Activated naive CD8-positive, alpha-beta T cell treated with anti-CD3 and anti-CD28 coated beads, Interleukin-2, amount 50 U/mL, for 24 hours (primary cell): ENCODE results near the gene ABCF2.

Experiments used
- ATAC-seq: fragments of 150-1000 bp; cut with Tn5 transposase; one replicate; pipeline ENCODE4 v1.10.0; 2021
- DNase-seq: peaks from one replicate; pipeline ENCODE4 v3.0.0; 2021
- H3K27ac Mint-ChIP-seq: one replicate; pipeline ENCODE4 v1.8.0; 2021; ENCODE audit warnings: mild to moderate bottlenecking, mixed read lengths
- H3K27me3 Mint-ChIP-seq: one replicate; pipeline ENCODE4 v1.8.0; 2021; ENCODE audit warnings: mixed read lengths
- H3K36me3 Mint-ChIP-seq: one replicate; pipeline ENCODE4 v1.8.0; 2021; ENCODE audit warnings: low read depth, mixed read lengths
- H3K4me1 Mint-ChIP-seq: one replicate; pipeline ENCODE4 v1.8.0; 2021; ENCODE audit warnings: mixed read lengths
- H3K4me3 Mint-ChIP-seq: one replicate; pipeline ENCODE4 v1.8.0; 2021; ENCODE audit warnings: mild to moderate bottlenecking, moderate library complexity, mixed read lengths
- H3K9me3 Mint-ChIP-seq: one replicate; pipeline ENCODE4 v1.8.0; 2021; ENCODE audit warnings: mixed read lengths

The ABCF2 gene

GRCh38 chr7:151229249-151229648, 2.2 kb upstream of the ABCF2 start:
- H3K9me3 Mint-ChIP-seq = no peaks in the 10 kb centered on the region
- H3K36me3 Mint-ChIP-seq = peaks cover 31% of the 10 kb centered on the region
- H3K27ac Mint-ChIP-seq = no peak overlapping the region
- ATAC-seq (no peak), DNase-seq (no peak)
- H3K4me3 Mint-ChIP-seq = no peak overlapping the region
- peaks cover 57% of the 10 kb centered on the region for H3K4me1 Mint-ChIP-seq
- no peaks in the 10 kb centered on the region for H3K27me3 Mint-ChIP-seq

GRCh38 chr7:151228024-151228866, 1.2 kb upstream of the ABCF2 start:
- Mint-ChIP-seq H3K27me3 (no peaks in the 10 kb centered on the region), H3K4me3 (peak overlapping the region; percentile 91), H3K36me3 (peaks cover 33% of the 10 kb centered on the region), H3K9me3 (no peaks in the 10 kb centered on the region), H3K27ac (peak overlapping the region; percentile 96), H3K4me1 (peaks cover 47% of the 10 kb centered on the region)
- DNase-seq (no peak), ATAC-seq (no peak)

GRCh38 chr7:151226560-151226874, 488 bp downstream of the ABCF2 start:
- Mint-ChIP-seq H3K27me3 (no peaks in the 10 kb centered on the region), H3K4me1 (peaks cover 36% of the 10 kb centered on the region), H3K27ac (peak overlapping the region; percentile 96), H3K36me3 (peaks cover 39% of the 10 kb centered on the region), H3K9me3 (no peaks in the 10 kb centered on the region), H3K4me3 (peak overlapping the region; percentile 91)
- ATAC-seq (no peak), DNase-seq (no peak)

GRCh38 chr7:151225948-151226510, 976 bp downstream of the ABCF2 start:
- DNase-seq (no peak), ATAC-seq (no peak)
- Mint-ChIP-seq H3K4me1 (peaks cover 32% of the 10 kb centered on the region), H3K4me3 (peak overlapping the region; percentile 91), H3K36me3 (peaks cover 41% of the 10 kb centered on the region), H3K27ac (peak overlapping the region; percentile 96), H3K27me3 (no peaks in the 10 kb centered on the region), H3K9me3 (no peaks in the 10 kb centered on the region)

GRCh38 chr7:151223728-151224127, 3.3 kb downstream of the ABCF2 start:
- Mint-ChIP-seq H3K4me3 (no peak overlapping the region), H3K27ac (no peak overlapping the region), H3K9me3 (no peaks in the 10 kb centered on the region), H3K4me1 (peaks cover 32% of the 10 kb centered on the region), H3K36me3 (peaks cover 57% of the 10 kb centered on the region), H3K27me3 (no peaks in the 10 kb centered on the region)
- no peak for ATAC-seq
- DNase-seq = no peak

GRCh38 chr7:151218170-151218569, 8.8 kb downstream of the ABCF2 start:
- Mint-ChIP-seq H3K4me1 (no peaks in the 10 kb centered on the region), H3K36me3 (peaks cover 62% of the 10 kb centered on the region), H3K27me3 (no peaks in the 10 kb centered on the region), H3K4me3 (no peak overlapping the region), H3K9me3 (no peaks in the 10 kb centered on the region), H3K27ac (no peak overlapping the region)
- no peak for DNase-seq
- ATAC-seq = no peak

GRCh38 chr7:151215396-151215795, 11.6 kb downstream of the ABCF2 start:
- Mint-ChIP-seq H3K36me3 (peaks cover 45% of the 10 kb centered on the region), H3K27me3 (no peaks in the 10 kb centered on the region), H3K4me3 (no peak overlapping the region), H3K4me1 (no peaks in the 10 kb centered on the region), H3K27ac (no peak overlapping the region), H3K9me3 (no peaks in the 10 kb centered on the region)
- ATAC-seq = no peak
- no peak for DNase-seq

GRCh38 chr7:151213826-151214225, 13.2 kb downstream of the ABCF2 start:
- no peak for ATAC-seq
- no peaks in the 10 kb centered on the region for H3K27me3 Mint-ChIP-seq
- H3K9me3 Mint-ChIP-seq = no peaks in the 10 kb centered on the region

GRCh38 chr7:151212626-151213025, 14.4 kb downstream of the ABCF2 start:
- DNase-seq = no peak
- H3K36me3 Mint-ChIP-seq = peaks cover 24% of the 10 kb centered on the region
- H3K27ac Mint-ChIP-seq = no peak overlapping the region
- peaks cover 9% of the 10 kb centered on the region for H3K4me1 Mint-ChIP-seq
- no peak overlapping the region for H3K4me3 Mint-ChIP-seq
- no peaks in the 10 kb centered on the region for H3K9me3 Mint-ChIP-seq
- ATAC-seq = no peak
- no peaks in the 10 kb centered on the region for H3K27me3 Mint-ChIP-seq

More at GRCh38 chr7:151213826-151214225, 13.2 kb downstream of the ABCF2 start:
- Mint-ChIP-seq H3K4me1 (peaks cover 2% of the 10 kb centered on the region), H3K27ac (no peak overlapping the region), H3K4me3 (no peak overlapping the region), H3K36me3 (peaks cover 35% of the 10 kb centered on the region)
- no peak for DNase-seq

GRCh38 chr7:151211155-151211772, 15.7 kb downstream of the ABCF2 start:
- ATAC-seq (no peak), DNase-seq (no peak)
- H3K4me1 Mint-ChIP-seq = peaks cover 21% of the 10 kb centered on the region
- H3K36me3 Mint-ChIP-seq = peaks cover 19% of the 10 kb centered on the region
- no peak overlapping the region for H3K27ac Mint-ChIP-seq
- no peaks in the 10 kb centered on the region for H3K27me3 Mint-ChIP-seq
- H3K4me3 Mint-ChIP-seq = no peak overlapping the region
- no peaks in the 10 kb centered on the region for H3K9me3 Mint-ChIP-seq

GRCh38 chr7:151210087-151210854, 16.7 kb downstream of the ABCF2 start, which contains the start of gene H2BK1:
TSS of gene H2BK1 (minus strand) at chr7:151210488. CDS start at chr7:151210318, 170 bp downstream.
- H3K4me3 Mint-ChIP-seq = no peak within 1 kb of the TSS
- H3K27me3 Mint-ChIP-seq = peaks cover 2% of the 10 kb centered on the region
- peaks cover 25% of the 10 kb centered on the region for H3K4me1 Mint-ChIP-seq
- H3K27ac Mint-ChIP-seq = no peak within 1 kb of the TSS
- DNase-seq (no peak), ATAC-seq (no peak)
- H3K36me3 Mint-ChIP-seq = peaks cover 14% of the 10 kb centered on the region
- no peaks in the 10 kb centered on the region for H3K9me3 Mint-ChIP-seq

GRCh38 chr7:151209588-151209987, 17.4 kb downstream of the ABCF2 start:
- Mint-ChIP-seq H3K27me3 (peaks cover 7% of the 10 kb centered on the region), H3K36me3 (peaks cover 8% of the 10 kb centered on the region), H3K4me3 (no peak overlapping the region), H3K9me3 (no peaks in the 10 kb centered on the region), H3K4me1 (peaks cover 26% of the 10 kb centered on the region), H3K27ac (no peak overlapping the region)
- no peak for DNase-seq
- no peak for ATAC-seq

GRCh38 chr7:151208253-151208862, 18.6 kb downstream of the ABCF2 start:
- Mint-ChIP-seq H3K9me3 (no peaks in the 10 kb centered on the region), H3K4me1 (peaks cover 26% of the 10 kb centered on the region), H3K36me3 (peaks cover 1% of the 10 kb centered on the region), H3K4me3 (no peak overlapping the region), H3K27ac (no peak overlapping the region), H3K27me3 (peaks cover 9% of the 10 kb centered on the region)
- ATAC-seq (no peak), DNase-seq (no peak)

- no peaks in the 10 kb centered on the region for H3K36me3 Mint-ChIP-seq
- peaks cover 9% of the 10 kb centered on the region for H3K27me3 Mint-ChIP-seq
- peaks cover 26% of the 10 kb centered on the region for H3K4me1 Mint-ChIP-seq
- no peak overlapping the region for H3K4me3 Mint-ChIP-seq
- DNase-seq (no peak), ATAC-seq (no peak)
- H3K27ac Mint-ChIP-seq = no peak overlapping the region
- H3K9me3 Mint-ChIP-seq = no peaks in the 10 kb centered on the region
Observed at GRCh38 chr7:151207804-151208203, 19.2 kb downstream of the ABCF2 start.
